Dermis lymphatic vessel endothelial cell (primary cell): ENCODE data around the gene KIAA1328. TPM values are rescaled to one million over a fixed set of nuclear protein-coding genes. Genes with fewer than 3 reads are reported as not detected.

ENCODE experiments used
- total RNA-seq: library from RNA; depleted of rRNA; stranded (reverse); fragments of >200 nt; gene quantifications from 2 replicates; pipeline ENCODE4 v1.2.1, GENCODE V29; 2014

KIAA1328 gene
- 2.9 and 4.6 TPM in 2 replicates for total RNA-seq

GRCh38 chr18:36828630-36829361 is at the start of gene KIAA1328, which contains the start of gene TPGS2:
Gene KIAA1328 (plus strand): TSS chr18:36829127. CDS start chr18:36829139, 12 bp downstream.
Gene TPGS2 (minus strand): TSS chr18:36829002. CDS start chr18:36828767, 235 bp downstream.

Other genes starting within 250 kb of the KIAA1328 start
- 120 and 162 TPM in 2 replicates for gene TPGS2, start 125 bp upstream of the KIAA1328 start, total RNA-seq